Suprapubic skin (tissue), 4 donors: ENCODE results near the gene C1QTNF6. TPM values are rescaled to one million over a fixed set of nuclear protein-coding genes. Genes with fewer than 3 reads are reported as not detected.
"Not testable (repeated sequence)": the region's sequence is repeated elsewhere in the genome, so short reads cannot be mapped to it uniquely, and the experiment has no call there.

Experiments used
- DNase-seq, 2 donors: peaks; one replicate each; pipeline ENCODE4 v3.0.0-alpha.2; 2019; ENCODE audit warnings: low spot score in 2 of 2
- H3K27ac ChIP-seq: fragments of 200-600 bp; sonication (generic); one replicate; pipeline ENCODE4 v1.5.1; 2019
- H3K27me3 ChIP-seq: fragments of 200-600 bp; sonication (generic); one replicate; pipeline ENCODE4 v1.5.1; 2019
- H3K36me3 ChIP-seq: fragments of 200-600 bp; sonication (generic); one replicate; pipeline ENCODE4 v1.5.1; 2019
- H3K4me1 ChIP-seq: fragments of 200-600 bp; sonication (generic); one replicate; pipeline ENCODE4 v1.5.1; 2019
- H3K4me3 ChIP-seq: fragments of 200-600 bp; sonication (generic); one replicate; pipeline ENCODE4 v1.5.1; 2019; ENCODE audit warnings: mild to moderate bottlenecking
- H3K9me3 ChIP-seq: fragments of 200-600 bp; sonication (generic); one replicate; pipeline ENCODE4 v1.5.1; 2019
- CTCF ChIP-seq, 2 donors: fragments of 200-600 bp in 1 of 2; fragments of 450-650 bp in 1 of 2; sonication (generic) in 1 of 2; IDR thresholded peaks; one replicate each; pipeline ENCODE4 v1.5.1; 2016 to 2019; ENCODE audit warnings: antibody characterized with exemption in 2 of 2, mild to moderate bottlenecking in 1 of 2, moderate library complexity in 1 of 2
- EP300 ChIP-seq: sonication (generic); formaldehyde crosslinking; IDR thresholded peaks from one replicate; pipeline ENCODE4 v1.6.1; 2017; ENCODE audit warnings: antibody characterized with exemption
- POLR2A ChIP-seq, 2 donors: fragments of 450-650 bp; IDR thresholded peaks; one replicate each; pipeline ENCODE4 v1.6.1; 2017; ENCODE audit warnings: antibody characterized with exemption in 2 of 2, mild to moderate bottlenecking in 2 of 2, moderate library complexity in 2 of 2
- POLR2AphosphoS5 ChIP-seq, 3 donors: sonication (generic); formaldehyde crosslinking; IDR thresholded peaks; one replicate each; pipeline ENCODE4 v1.6.1; 2017; ENCODE audit warnings: antibody characterized with exemption in 3 of 3
- WGBS: methylation state at CpG from one replicate; pipeline ENCODE4 v1.1.5; 2018; 5-methylcytosine and 5-hydroxymethylcytosine counted together
- total RNA-seq, 4 donors: library from RNA; depleted of rRNA; stranded (reverse); fragments of >200 nt; gene quantifications; one replicate each; pipeline ENCODE4 v1.1.0, GENCODE V29; 2016

Gene C1QTNF6
- total RNA-seq, 4 donors from 2014 or later, result 1.2 to 8.4 (median 2.7) TPM

- WGBS, result 79% methylated on average over 16 of the region's 16 CpGs
- H3K36me3 ChIP-seq, result no peaks in the 10 kb centered on the region
- DNase-seq, result peak; percentile 46 to 70
- no peak overlapping the region for H3K27ac ChIP-seq
- no peak overlapping the region for H3K4me3 ChIP-seq
- no peaks in the 10 kb centered on the region for H3K27me3 ChIP-seq
- H3K9me3 ChIP-seq, result no peaks in the 10 kb centered on the region
- TF ChIP-seq POLR2A (IDR thresholded peaks at IDR 0.05), result no peak
- TF ChIP-seq EP300, result no peak
- no peak for TF ChIP-seq POLR2AphosphoS5 (IDR thresholded peaks at IDR 0.05)
- no peak for TF ChIP-seq CTCF (IDR thresholded peaks at IDR 0.05)
- peaks cover 9% of the 10 kb centered on the region for H3K4me1 ChIP-seq
These were observed 15.5 kb upstream of the C1QTNF6 start for GRCh38 chr22:37203354-37204044.

GRCh38 chr22:37202716-37203115 lies 14.7 kb upstream of the C1QTNF6 start:
- WGBS, result 93% methylated on average over 2 of the region's 10 CpGs
- H3K27ac ChIP-seq, result no peak overlapping the region
- DNase-seq, result peak; percentile 46 to 56

GRCh38 chr22:37202001-37202555 lies 14.0 kb upstream of the C1QTNF6 start:
- H3K27ac ChIP-seq, result no peak overlapping the region
- H3K36me3 ChIP-seq, result no peaks in the 10 kb centered on the region
- H3K4me1 ChIP-seq, result peaks cover 24% of the 10 kb centered on the region
- H3K27me3 ChIP-seq, result no peaks in the 10 kb centered on the region
- H3K4me3 ChIP-seq, result no peak overlapping the region
- DNase-seq, result peak; percentile 34 to 38
- no peaks in the 10 kb centered on the region for H3K9me3 ChIP-seq
- TF ChIP-seq EP300 (no peak), POLR2A (IDR thresholded peaks at IDR 0.05) (no peak), CTCF (IDR thresholded peaks at IDR 0.05) (no peak), POLR2AphosphoS5 (IDR thresholded peaks at IDR 0.05) (no peak)
- 84% methylated on average over 5 of the region's 5 CpGs for WGBS

More at GRCh38 chr22:37202716-37203115, 14.7 kb upstream of the C1QTNF6 start:
- no peaks in the 10 kb centered on the region for H3K27me3 ChIP-seq
- TF ChIP-seq POLR2AphosphoS5 (IDR thresholded peaks at IDR 0.05), result no peak
- no peak for TF ChIP-seq POLR2A (IDR thresholded peaks at IDR 0.05)
- no peak for TF ChIP-seq CTCF (IDR thresholded peaks at IDR 0.05)
- TF ChIP-seq EP300, result no peak
- no peaks in the 10 kb centered on the region for H3K36me3 ChIP-seq
- H3K4me1 ChIP-seq, result peaks cover 17% of the 10 kb centered on the region
- no peak overlapping the region for H3K4me3 ChIP-seq
- H3K9me3 ChIP-seq, result no peaks in the 10 kb centered on the region

- not testable (repeated sequence) for H3K27ac ChIP-seq, H3K9me3 ChIP-seq, H3K27me3 ChIP-seq, H3K4me3 ChIP-seq, H3K36me3 ChIP-seq
- WGBS, result 90% methylated on average over 6 of the region's 6 CpGs
- peak in 1 of 2 donors; percentile 35 for DNase-seq
- H3K4me1 ChIP-seq, result peaks cover 30% of the 10 kb centered on the region
These were observed 13.4 kb upstream of the C1QTNF6 start for GRCh38 chr22:37201443-37201820.

GRCh38 chr22:37199760-37200108 lies 11.7 kb upstream of the C1QTNF6 start:
- Histone ChIP-seq H3K4me1 (peaks cover 35% of the 10 kb centered on the region), H3K27ac (no peak overlapping the region), H3K9me3 (no peaks in the 10 kb centered on the region), H3K36me3 (no peaks in the 10 kb centered on the region), H3K4me3 (peak overlapping the region; percentile 76), H3K27me3 (no peaks in the 10 kb centered on the region)
- WGBS, result 19% methylated on average over 9 of the region's 12 CpGs
- peak in 1 of 2 donors; percentile 64 for DNase-seq
- TF ChIP-seq POLR2A (IDR thresholded peaks at IDR 0.05) (no peak), CTCF (IDR thresholded peaks at IDR 0.05) (no peak), POLR2AphosphoS5 (IDR thresholded peaks at IDR 0.05) (no peak), EP300 (no peak)
